Stomach (tissue), 9 donors: ENCODE results near the gene RNF149. TPM values are rescaled to one million over a fixed set of nuclear protein-coding genes. Genes with fewer than 3 reads are reported as not detected.

Experiments
- DNase-seq, 2 donors: peaks; one replicate each; pipeline versions ENCODE4 v3.0.0 to v3.0.0-alpha.2; 2013 to 2019
- H3K27ac ChIP-seq, 5 donors: fragments of 200-600 bp in 4 of 5; sonication (generic) in 4 of 5; one replicate each; pipeline ENCODE4 v1.5.1; 2013 to 2019; ENCODE audit warnings: mild to moderate bottlenecking in 1 of 5, moderate library complexity in 1 of 5
- H3K27me3 ChIP-seq, 3 donors: fragments of 200-600 bp; sonication (generic); one replicate each; pipeline ENCODE4 v1.5.1; 2017 to 2019; ENCODE audit warnings: mixed run types in 1 of 3
- H3K36me3 ChIP-seq, 4 donors: fragments of 200-600 bp; sonication (generic); 1 replicate in 3 of 4; 2 replicates in 1 of 4; pipeline ENCODE4 v1.5.1; 2016 to 2019
- H3K4me1 ChIP-seq, 4 donors: fragments of 200-600 bp; sonication (generic); one replicate each; pipeline ENCODE4 v1.5.1; 2016 to 2019
- H3K4me3 ChIP-seq, 4 donors: fragments of 200-600 bp; sonication (generic) in 3 of 4; one replicate each; pipeline ENCODE4 v1.5.1; 2016 to 2019; ENCODE audit warnings: mild to moderate bottlenecking in 1 of 4
- H3K9me3 ChIP-seq, 4 donors: fragments of 200-600 bp; sonication (generic); one replicate each; pipeline ENCODE4 v1.5.1; 2016 to 2019
- EP300 ChIP-seq: sonication (generic); formaldehyde crosslinking; IDR thresholded peaks from one replicate; pipeline ENCODE4 v1.6.1; 2017; ENCODE audit warnings: antibody characterized with exemption
- POLR2A ChIP-seq, 4 donors: fragments of 450-650 bp; IDR thresholded peaks; one replicate each; pipeline ENCODE4 v1.6.1; 2016; ENCODE audit warnings: antibody characterized with exemption in 4 of 4, control low read depth in 2 of 4, mild to moderate bottlenecking in 1 of 4, moderate library complexity in 1 of 4
- POLR2AphosphoS5 ChIP-seq, 3 donors: sonication (generic); formaldehyde crosslinking; IDR thresholded peaks; one replicate each; pipeline ENCODE4 v1.6.1; 2016; ENCODE audit warnings: antibody characterized with exemption in 3 of 3
- WGBS, 5 donors: extraction: QIAGEN DNeasy Blood & Tissue Kit in 3 of 5; methylation state at CpG; one replicate each; pipeline versions ENCODE4 v1.1.5 to v1.1.7; 2013 to 2018; 5-methylcytosine and 5-hydroxymethylcytosine counted together
- intact Hi-C: fragments of 100-400 bp; cut with DNase I; formaldehyde crosslinking; loops from one replicate; pipeline ENCODE4 v1.15.1; 2023; ENCODE audit warnings: low total_unique reads
- polyA plus RNA-seq, 3 donors: library from polyadenylated mRNA; stranded (reverse); fragments of 200-250 nt; gene quantifications; one replicate each; pipeline ENCODE4 v1.2.3, GENCODE V29; 2013
- total RNA-seq, 5 donors: library from RNA; depleted of rRNA; stranded (reverse); fragments of >200 nt; gene quantifications; one replicate each; pipeline versions ENCODE4 v1.1.0 to v1.2.3, GENCODE V29; 2014 to 2016
- TF ChIP-seq, protein P1 (sequence below), 7 experiments: fragments of 450-650 bp in 4 of 7; fragments of 200-600 bp in 3 of 7; sonication (generic) in 3 of 7; IDR thresholded peaks; one replicate each; pipeline ENCODE4 v1.5.1; 2016 to 2019; ENCODE audit warnings: antibody characterized with exemption in 7 of 7, control low read depth in 2 of 7, mild to moderate bottlenecking in 1 of 7
- donor health status: healthy with polysubstance abuse.
- donor health status: Bipolar disorder and iron deficiency.
- donor health status: healthy.

RNF149 gene
- total and polyA plus RNA-seq, 8 donors = 14.8 to 154 (median 35.1) TPM

- DNase-seq = no peak
- Histone ChIP-seq H3K36me3 (peaks cover 0 to 3% (median under 1%) of the 10 kb centered on the region in 4 donors), H3K4me3 (peak overlapping the region; percentile 79 to 92 (median 89)), H3K27ac (peak overlapping the region; percentile 87 to 95 (median 94)), H3K4me1 (peaks cover 29 to 65% (median 45%) of the 10 kb centered on the region in 4 donors), H3K9me3 (no peaks in the 10 kb centered on the region), H3K27me3 (no peaks in the 10 kb centered on the region)
- TF ChIP-seq POLR2A (IDR thresholded peaks at IDR 0.05) (no peak), EP300 (no peak), POLR2AphosphoS5 (IDR thresholded peaks at IDR 0.05) (no peak)
- TF ChIP-seq, protein P1, sequence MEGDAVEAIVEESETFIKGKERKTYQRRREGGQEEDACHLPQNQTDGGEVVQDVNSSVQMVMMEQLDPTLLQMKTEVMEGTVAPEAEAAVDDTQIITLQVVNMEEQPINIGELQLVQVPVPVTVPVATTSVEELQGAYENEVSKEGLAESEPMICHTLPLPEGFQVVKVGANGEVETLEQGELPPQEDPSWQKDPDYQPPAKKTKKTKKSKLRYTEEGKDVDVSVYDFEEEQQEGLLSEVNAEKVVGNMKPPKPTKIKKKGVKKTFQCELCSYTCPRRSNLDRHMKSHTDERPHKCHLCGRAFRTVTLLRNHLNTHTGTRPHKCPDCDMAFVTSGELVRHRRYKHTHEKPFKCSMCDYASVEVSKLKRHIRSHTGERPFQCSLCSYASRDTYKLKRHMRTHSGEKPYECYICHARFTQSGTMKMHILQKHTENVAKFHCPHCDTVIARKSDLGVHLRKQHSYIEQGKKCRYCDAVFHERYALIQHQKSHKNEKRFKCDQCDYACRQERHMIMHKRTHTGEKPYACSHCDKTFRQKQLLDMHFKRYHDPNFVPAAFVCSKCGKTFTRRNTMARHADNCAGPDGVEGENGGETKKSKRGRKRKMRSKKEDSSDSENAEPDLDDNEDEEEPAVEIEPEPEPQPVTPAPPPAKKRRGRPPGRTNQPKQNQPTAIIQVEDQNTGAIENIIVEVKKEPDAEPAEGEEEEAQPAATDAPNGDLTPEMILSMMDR (IDR thresholded peaks at IDR 0.05) = no peak
- intact Hi-C loops = no loop called here
- WGBS, 5 donors = 9 to 30% (median 20%) methylated on average over 9 of the region's 9 CpGs
Measured at GRCh38 chr2:101307503-101307902, 998 bp downstream of the RNF149 start.

- 25 to 36% (median 27%) methylated on average over 7 of the region's 7 CpGs for WGBS, 5 donors
- Histone ChIP-seq H3K4me1 (peaks cover 34 to 73% (median 54%) of the 10 kb centered on the region in 4 donors), H3K4me3 (peak overlapping the region; percentile 79 to 92 (median 89)), H3K36me3 (peaks cover 0 to 10% (median 4%) of the 10 kb centered on the region in 4 donors), H3K27ac (peak overlapping the region; percentile 22 to 95 (median 94)), H3K9me3 (no peaks in the 10 kb centered on the region), H3K27me3 (no peaks in the 10 kb centered on the region)
- DNase-seq = peak in 1 of 2 donors; percentile 22
- intact Hi-C loops = no loop called here
- TF ChIP-seq EP300 (no peak), POLR2AphosphoS5 (IDR thresholded peaks at IDR 0.05) (no peak), POLR2A (IDR thresholded peaks at IDR 0.05) (no peak)
- TF ChIP-seq, protein P1 (IDR thresholded peaks at IDR 0.05) = no peak
Measured at GRCh38 chr2:101306410-101306809, 2.1 kb downstream of the RNF149 start.

DNA sequence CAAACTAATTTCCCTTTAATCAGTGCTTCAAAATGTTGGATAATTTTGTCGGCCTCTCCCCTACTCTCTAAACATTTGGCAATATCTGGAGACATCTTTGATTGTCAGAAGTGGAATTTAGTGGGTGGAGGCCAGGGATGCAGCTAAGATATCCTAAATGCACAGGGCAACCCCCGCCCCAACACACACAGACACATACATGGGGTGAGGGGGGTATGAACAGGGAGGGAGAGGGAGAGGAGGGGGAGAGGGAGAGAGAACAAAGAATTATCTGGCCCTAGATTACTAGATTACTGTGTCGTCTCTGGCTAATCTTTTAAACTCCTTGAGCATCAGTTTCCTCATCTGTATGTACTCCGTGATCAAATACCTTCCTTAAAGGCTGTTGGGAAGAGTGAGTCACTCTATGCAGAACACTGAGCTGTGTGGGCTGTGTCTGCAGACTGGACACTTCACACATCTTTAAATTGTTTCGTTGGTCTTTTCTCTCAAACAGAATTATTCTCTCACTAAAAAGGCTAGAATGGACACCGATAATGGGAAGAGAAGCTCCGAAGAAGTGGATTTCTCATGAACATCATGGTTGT lies 2.9 kb downstream of the RNF149 start:
- Histone ChIP-seq H3K36me3 (peaks cover 0 to 15% (median 4%) of the 10 kb centered on the region in 4 donors), H3K4me3 (peak overlapping the region; percentile 79 to 92 (median 89)), H3K4me1 (peaks cover 37 to 77% (median 57%) of the 10 kb centered on the region in 4 donors), H3K27me3 (no peaks in the 10 kb centered on the region), H3K9me3 (no peaks in the 10 kb centered on the region), H3K27ac (peak overlapping the region in 3 of 5 donors; percentile 94 to 95 (median 95))
- intact Hi-C loops = no loop called here
- no peak for DNase-seq
- 58 to 65% (median 63%) methylated on average over 7 of the region's 7 CpGs for WGBS, 5 donors
- peak in 1 of 3 donors; percentile 53 for TF ChIP-seq POLR2AphosphoS5 (IDR thresholded peaks at IDR 0.05)
- TF ChIP-seq, protein P1 (IDR thresholded peaks at IDR 0.05) = no peak
- TF ChIP-seq EP300 = no peak

DNA sequence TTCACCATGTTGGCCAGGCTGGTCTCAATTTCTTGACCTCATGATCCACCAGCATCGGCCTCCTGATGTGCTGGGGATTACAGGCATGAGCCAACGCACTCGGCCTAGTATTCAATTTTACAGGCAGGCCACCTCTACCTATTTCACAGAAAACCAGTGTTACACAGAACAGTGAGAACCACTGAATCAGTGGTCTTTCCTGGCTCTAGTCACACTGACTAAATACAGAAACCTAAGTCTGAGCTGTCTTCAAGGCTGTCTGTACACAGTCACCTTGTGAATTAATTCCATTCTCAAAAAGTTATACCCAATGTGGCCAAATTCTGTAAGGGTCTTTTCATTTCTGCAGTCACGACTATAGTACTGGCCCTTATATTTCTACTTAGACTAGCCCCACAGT lies 3.5 kb downstream of the RNF149 start:
- Histone ChIP-seq H3K27ac (peak overlapping the region in 3 of 5 donors; percentile 64 to 95 (median 95)), H3K4me3 (peak overlapping the region in 2 of 4 donors; percentile 79 to 92), H3K4me1 (peaks cover 41 to 82% (median 62%) of the 10 kb centered on the region in 4 donors), H3K9me3 (no peaks in the 10 kb centered on the region), H3K36me3 (peaks cover 0 to 15% (median 4%) of the 10 kb centered on the region in 4 donors), H3K27me3 (no peaks in the 10 kb centered on the region)
- intact Hi-C loops = no loop called here
- DNase-seq = no peak
- no peak for TF ChIP-seq POLR2A (IDR thresholded peaks at IDR 0.05)
- TF ChIP-seq, protein P1 (IDR thresholded peaks at IDR 0.05) = no peak
- TF ChIP-seq EP300 = no peak
- no peak for TF ChIP-seq POLR2AphosphoS5 (IDR thresholded peaks at IDR 0.05)
- 77 to 87% (median 83%) methylated on average over 4 of the region's 4 CpGs for WGBS, 5 donors
